SU-DHL-6 (cell line): ENCODE measurements around the gene SYS1.

Source experiments
- H2AFZ ChIP-seq: fragments of 200-600 bp; sonication (generic); 2 replicates; pipeline ENCODE4 v1.6.1; 2014; ENCODE audit warnings: low read depth, mild to moderate bottlenecking, moderate library complexity, mixed read lengths, antibody characterized with exemption, low read length; ENCODE audit not compliant: severe bottlenecking
- H3F3A ChIP-seq: fragments of 200-600 bp; shearing (Covaris generic); 2 replicates; pipeline ENCODE4 v1.6.0; 2016; ENCODE audit warnings: antibody characterized with exemption, mild to moderate bottlenecking; ENCODE audit not compliant: insufficient read depth
- H3K27ac ChIP-seq: fragments of 200-600 bp; sonication (generic); 2 replicates; pipeline ENCODE4 v1.5.1; 2016; ENCODE audit warnings: low read depth, mild to moderate bottlenecking, low read length, moderate library complexity, mixed read lengths
- H3K27me3 ChIP-seq: fragments of 200-600 bp; sonication (generic), shearing (Covaris generic); 2 replicates; pipeline ENCODE4 v1.6.0; 2014; ENCODE audit warnings: mild to moderate bottlenecking, low read length
- H3K36me3 ChIP-seq: fragments of 200-600 bp; sonication (generic); 2 replicates; pipeline ENCODE4 v1.6.1; 2014; ENCODE audit warnings: mild to moderate bottlenecking, low read length, mixed read lengths
- H3K4me2 ChIP-seq: fragments of 300-600, 200-600 bp; shearing (Covaris generic), sonication (generic); 2 replicates; pipeline ENCODE4 v1.6.0; 2014; ENCODE audit warnings: low read length, low read depth, mild to moderate bottlenecking; ENCODE audit not compliant: poor library complexity, severe bottlenecking
- H3K4me3 ChIP-seq: fragments of 200-600 bp; sonication (generic); 2 replicates; pipeline ENCODE4 v1.5.1; 2014; ENCODE audit warnings: antibody characterized with exemption, low read length, mild to moderate bottlenecking, mixed read lengths; ENCODE audit not compliant: insufficient read depth, poor library complexity, severe bottlenecking
- H3K79me2 ChIP-seq: fragments of 200-600 bp; sonication (generic); 2 replicates; pipeline ENCODE4 v1.6.1; 2014; ENCODE audit warnings: mild to moderate bottlenecking, low read length, moderate library complexity; ENCODE audit not compliant: insufficient read depth
- H3K9ac ChIP-seq: fragments of 200-600 bp; sonication (generic); 2 replicates; pipeline ENCODE4 v1.7.0; 2014; ENCODE audit warnings: mild to moderate bottlenecking, low read length
- H3K9me2 ChIP-seq: fragments of 200-600 bp; sonication (generic); replicated peaks from 2 replicates; pipeline ENCODE4 v1.6.1; 2014; ENCODE audit warnings: low read length; ENCODE audit not compliant: insufficient read depth
- H3K9me3 ChIP-seq: fragments of 200-600 bp; sonication (generic); 2 replicates; pipeline ENCODE4 v1.6.1; 2014; ENCODE audit warnings: low read length, mixed read lengths; ENCODE audit not compliant: insufficient read depth
- H4K20me1 ChIP-seq: fragments of 200-600 bp; sonication (generic); 2 replicates; pipeline ENCODE4 v1.6.1; 2014; ENCODE audit warnings: low read depth, mild to moderate bottlenecking, antibody characterized with exemption, low read length, moderate library complexity, mixed read lengths
- CTCF ChIP-seq: fragments of 200-600 bp; sonication (generic); IDR thresholded peaks from one replicate; pipeline ENCODE4 v1.5.1; 2017; ENCODE audit warnings: antibody characterized with exemption, mild to moderate bottlenecking, low read length, moderate library complexity; ENCODE audit not compliant: insufficient read depth, poor library complexity, severe bottlenecking
- EZH2phosphoT487 ChIP-seq: fragments of 200-600 bp; sonication (generic), shearing (Covaris generic); conservative IDR thresholded peaks from 2 replicates; pipeline ENCODE4 v1.6.1; 2018; ENCODE audit warnings: mild to moderate bottlenecking, antibody characterized with exemption, low read length, moderate library complexity, mixed read lengths

Gene SYS1

GRCh38 chr20:45318948-45319347, 44.0 kb upstream of the SYS1 start:
- H4K20me1 ChIP-seq, result no peaks in the 10 kb centered on the region
- no peaks in the 10 kb centered on the region for H3K9me3 ChIP-seq
- H3K36me3 ChIP-seq, result no peaks in the 10 kb centered on the region
- TF ChIP-seq CTCF (no peak), EZH2phosphoT487 (no peak)
- H2AFZ ChIP-seq, result no peak overlapping the region
- no peak overlapping the region for H3K27ac ChIP-seq
- H3K9me2 ChIP-seq, result no peaks in the 10 kb centered on the region
- H3K4me2 ChIP-seq, result no peak overlapping the region
- H3K4me3 ChIP-seq, result no peak overlapping the region
- H3K9ac ChIP-seq, result no peak overlapping the region
- peaks cover 19% of the 10 kb centered on the region for H3F3A ChIP-seq
- H3K79me2 ChIP-seq, result no peaks in the 10 kb centered on the region
- no peaks in the 10 kb centered on the region for H3K27me3 ChIP-seq

GRCh38 chr20:45320948-45321595, 41.9 kb upstream of the SYS1 start:
- no peaks in the 10 kb centered on the region for H4K20me1 ChIP-seq
- H2AFZ ChIP-seq, result no peak overlapping the region
- H3K79me2 ChIP-seq, result no peaks in the 10 kb centered on the region
- H3K36me3 ChIP-seq, result no peaks in the 10 kb centered on the region
- peak overlapping the region; percentile 80 for H3K27ac ChIP-seq
- no peak for TF ChIP-seq CTCF
- no peaks in the 10 kb centered on the region for H3K9me2 ChIP-seq
- H3K4me2 ChIP-seq, result peak overlapping the region; percentile 49
- H3K4me3 ChIP-seq, result no peak overlapping the region
- H3K9me3 ChIP-seq, result no peaks in the 10 kb centered on the region
- H3F3A ChIP-seq, result peaks cover 19% of the 10 kb centered on the region
- no peaks in the 10 kb centered on the region for H3K27me3 ChIP-seq
- peak overlapping the region; percentile 11; the same call in 1 of the 2 replicates for H3K9ac ChIP-seq

GRCh38 chr20:45322952-45323383, 40.0 kb upstream of the SYS1 start:
- Histone ChIP-seq H3K36me3 (no peaks in the 10 kb centered on the region), H3K27me3 (no peaks in the 10 kb centered on the region), H3K9me3 (no peaks in the 10 kb centered on the region), H2AFZ (no peak overlapping the region), H3K9ac (no peak overlapping the region), H3K4me3 (no peak overlapping the region), H3K4me2 (no peak overlapping the region), H3F3A (peaks cover 19% of the 10 kb centered on the region), H3K79me2 (no peaks in the 10 kb centered on the region), H3K27ac (no peak overlapping the region), H4K20me1 (no peaks in the 10 kb centered on the region), H3K9me2 (no peaks in the 10 kb centered on the region)
- TF ChIP-seq EZH2phosphoT487 (no peak), CTCF (peak; percentile 30)
